Stimulated activated CD4-positive, alpha-beta T cell treated with anti-CD3 and anti-CD28 coated beads, Interleukin-1b, Interleukin-23, amount 100 ng/mL, for 1 hour (primary cell): ENCODE measurements around the gene FOXK1.

Source experiments
- DNase-seq, 2 donors: peaks; one replicate each; pipeline ENCODE4 v3.0.0-alpha.2; 2020; ENCODE audit warnings: low read depth in 2 of 2

Gene FOXK1

GRCh38 chr7:4722308-4722707 lies 40.2 kb downstream of the FOXK1 start:
- no peak for DNase-seq

- DNase-seq, result no peak
Measured at GRCh38 chr7:4722960-4723630, 41.0 kb downstream of the FOXK1 start.

- DNase-seq, result no peak
Measured at GRCh38 chr7:4724648-4725013, 42.5 kb downstream of the FOXK1 start.

- no peak for DNase-seq
Measured at GRCh38 chr7:4725014-4725849, 43.1 kb downstream of the FOXK1 start.

DNA sequence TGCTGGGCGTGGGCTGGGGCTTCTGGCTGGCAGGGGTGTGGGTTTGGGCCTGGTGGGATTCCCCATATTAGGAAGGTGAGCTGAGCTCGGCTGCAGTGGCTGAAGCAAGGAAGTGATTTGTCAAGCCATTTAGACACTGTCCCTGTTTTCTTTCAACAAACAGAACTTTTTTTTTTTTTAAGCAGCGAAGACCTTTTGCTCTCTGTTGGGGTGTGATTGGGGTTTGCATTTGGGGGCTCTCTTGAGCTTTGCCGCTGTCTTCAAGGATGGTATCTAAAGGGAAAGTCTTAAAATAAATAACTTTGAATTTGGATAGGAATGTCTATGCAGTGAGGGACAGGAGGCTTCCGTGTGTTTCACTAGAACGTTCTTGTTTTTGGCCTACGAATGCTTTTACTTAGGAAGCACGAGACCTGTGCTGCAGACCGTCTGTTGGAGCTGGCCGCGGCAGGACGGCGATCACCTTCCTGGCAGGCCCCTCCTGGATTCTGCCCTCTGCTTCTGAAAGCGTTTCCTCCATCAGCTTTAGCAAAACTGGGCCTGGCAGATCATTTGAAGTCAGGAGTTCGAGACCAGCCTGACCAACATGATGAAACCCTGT lies 43.9 kb downstream of the FOXK1 start:
- DNase-seq, result no peak

GRCh38 chr7:4726566-4726965 lies 44.5 kb downstream of the FOXK1 start:
- no peak for DNase-seq

DNA sequence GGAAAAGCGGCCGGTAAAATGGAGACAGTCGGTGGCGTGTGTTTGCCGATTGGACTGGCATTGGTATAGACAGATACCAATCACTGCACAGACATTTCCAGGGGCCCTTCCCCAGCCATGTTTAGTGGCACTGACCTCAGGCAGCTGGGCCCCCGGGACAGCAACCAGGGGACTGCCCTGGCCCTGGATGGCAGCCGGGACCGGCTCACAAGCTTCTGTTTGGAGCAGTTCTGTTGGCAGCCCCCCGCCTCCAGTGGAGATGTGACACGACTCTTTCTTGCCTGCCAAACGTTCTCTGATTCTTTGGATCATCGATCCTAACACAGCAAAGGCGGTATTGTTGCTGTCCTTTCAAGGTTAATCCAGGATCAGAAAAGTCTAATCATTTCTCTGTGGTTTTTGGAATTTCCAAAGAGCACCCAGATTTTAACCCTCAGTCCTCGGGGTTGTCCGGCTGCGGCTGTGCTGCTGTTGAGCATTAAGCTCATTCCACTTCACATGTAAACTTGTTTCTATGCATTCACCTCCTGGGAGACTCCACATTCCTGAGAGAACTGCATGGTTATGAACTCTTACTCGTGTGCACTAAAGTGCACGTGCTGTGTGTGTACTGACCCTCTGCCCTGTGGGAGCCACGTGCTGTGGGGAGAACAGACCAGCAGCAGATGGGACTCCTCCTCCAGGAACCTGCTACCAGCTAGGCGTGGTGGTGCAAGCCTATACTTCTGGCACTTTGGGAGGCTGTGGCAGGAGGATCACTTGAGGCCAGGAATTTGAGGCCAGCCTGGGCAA lies 46.0 kb downstream of the FOXK1 start:
- DNase-seq, result no peak

DNA sequence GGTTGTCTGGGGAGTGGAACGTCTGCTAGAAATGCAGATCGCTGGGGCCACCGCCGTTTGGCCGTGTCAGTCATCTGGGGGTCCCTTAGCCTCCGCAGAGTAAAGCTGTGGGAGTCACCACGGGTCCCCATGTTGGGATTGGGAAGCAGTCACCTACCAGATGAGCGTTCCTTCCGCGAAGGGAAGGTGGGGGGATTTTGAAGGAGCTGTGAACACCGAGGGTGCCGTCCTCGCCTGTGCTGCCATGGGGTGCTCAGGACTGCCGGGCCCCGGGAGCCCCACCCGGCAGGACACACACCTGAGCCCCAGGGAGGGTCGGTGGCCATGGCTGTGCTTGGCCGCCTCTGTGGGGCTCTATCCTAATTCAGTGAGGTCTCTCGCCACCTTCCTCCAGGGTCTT lies 47.2 kb downstream of the FOXK1 start:
- DNase-seq, result no peak

DNA sequence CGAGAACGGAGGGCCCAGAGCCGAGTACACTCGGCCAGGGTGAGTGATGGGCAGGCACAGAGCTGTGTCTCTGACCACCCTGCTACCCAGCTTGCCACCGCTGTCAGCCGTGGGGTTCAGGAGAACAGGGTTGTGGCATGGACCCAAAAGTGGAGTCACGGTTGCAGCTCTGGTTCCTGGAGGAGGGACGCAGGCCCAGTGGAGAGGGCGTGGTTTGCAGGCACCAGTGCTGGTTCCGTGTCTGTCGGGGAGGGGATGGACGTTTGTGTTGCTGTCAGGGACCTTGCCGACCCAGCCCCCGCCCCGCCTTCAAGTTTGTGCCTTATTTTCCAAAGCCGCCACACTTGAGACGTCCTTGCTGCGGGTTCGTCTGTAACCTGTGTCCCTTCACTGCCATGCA lies 48.2 kb downstream of the FOXK1 start:
- DNase-seq, result no peak

- DNase-seq, result no peak
Measured at GRCh38 chr7:4730971-4731370, 48.9 kb downstream of the FOXK1 start.

DNA sequence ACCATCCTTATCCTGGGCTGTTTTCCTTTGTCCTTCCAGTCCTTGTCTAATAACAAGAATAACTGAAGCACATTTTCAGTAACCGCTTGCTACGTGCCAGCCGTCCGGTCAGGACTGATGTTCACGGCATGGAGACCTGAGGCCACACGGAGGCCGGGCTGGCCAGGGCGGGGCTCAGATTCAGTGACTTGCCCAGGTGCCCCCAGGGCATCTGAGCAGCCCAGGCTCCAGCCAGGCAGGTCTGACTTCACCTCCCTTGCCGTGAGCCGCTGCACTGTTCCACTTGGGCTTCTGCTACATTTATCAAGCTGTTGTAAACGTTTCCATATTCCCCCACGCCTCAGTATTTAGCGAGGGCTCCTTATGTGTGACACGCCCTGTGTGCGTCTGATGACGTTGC lies 49.7 kb downstream of the FOXK1 start:
- no peak for DNase-seq

DNA sequence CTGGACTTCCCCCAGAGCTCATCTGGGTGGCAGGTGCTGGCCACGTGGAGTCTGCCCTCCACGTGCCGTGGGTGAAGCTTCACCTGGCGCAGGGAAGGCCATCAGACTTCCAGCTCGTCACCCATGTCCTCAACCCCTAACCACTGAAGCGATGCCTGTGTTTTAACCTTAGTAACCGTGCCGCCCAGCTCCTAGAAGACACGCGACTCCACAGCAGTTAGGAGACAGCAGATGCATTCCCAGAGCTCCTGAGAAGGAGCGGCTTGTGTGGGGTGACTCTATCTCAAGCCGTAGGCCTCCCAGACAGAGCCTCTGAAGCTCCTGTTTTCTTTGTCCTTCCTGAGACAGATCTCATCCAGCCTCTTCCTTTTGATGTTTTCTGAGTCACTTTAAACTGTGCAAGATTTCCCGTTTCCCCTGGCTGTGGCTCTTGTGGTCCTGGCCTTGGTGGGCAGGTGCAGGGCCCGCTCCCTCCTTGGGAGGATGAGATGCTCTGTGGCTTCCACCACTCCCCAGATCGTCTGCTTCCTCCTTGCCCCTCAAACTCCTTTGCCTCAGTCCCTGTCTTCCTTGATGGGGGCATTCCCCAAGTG lies 51.9 kb downstream of the FOXK1 start:
- DNase-seq, result no peak

DNA sequence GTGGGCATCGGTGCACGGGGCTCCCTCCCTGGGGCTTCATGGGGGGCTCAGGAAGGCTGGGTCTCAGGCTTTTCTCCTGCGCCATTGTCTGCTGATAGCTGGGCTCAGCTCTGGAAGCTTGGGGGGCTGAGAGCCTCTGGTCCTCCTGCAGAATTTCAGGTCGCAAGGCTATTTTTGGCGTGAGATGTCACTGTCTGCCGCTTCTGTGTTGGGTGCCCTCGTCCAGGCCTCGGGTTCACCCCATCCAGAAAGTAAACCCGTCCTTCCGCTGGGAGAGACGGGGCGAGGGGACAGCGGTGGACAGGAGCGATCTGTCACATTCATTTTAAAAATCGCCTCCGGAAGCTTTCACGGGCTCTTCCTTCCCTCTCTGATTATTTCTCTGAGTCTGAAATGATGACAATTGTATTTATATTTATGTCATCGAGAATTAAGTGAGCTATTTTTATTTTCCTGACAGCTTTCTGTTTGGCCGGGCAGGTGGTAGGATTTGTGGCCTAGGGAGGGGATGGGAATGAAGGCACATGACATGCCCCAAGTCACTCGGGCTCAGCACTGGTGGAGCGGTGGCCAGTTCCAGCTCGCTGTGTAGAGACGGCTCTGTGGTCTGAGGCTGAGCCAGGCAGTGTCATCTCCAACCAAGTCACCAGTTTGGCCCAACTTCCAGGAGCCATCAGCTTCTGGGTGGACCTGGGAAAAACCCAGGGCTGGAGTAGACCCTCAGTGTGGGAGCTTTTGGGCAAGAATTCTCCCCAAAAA lies 52.7 kb downstream of the FOXK1 start:
- DNase-seq, result no peak

DNA sequence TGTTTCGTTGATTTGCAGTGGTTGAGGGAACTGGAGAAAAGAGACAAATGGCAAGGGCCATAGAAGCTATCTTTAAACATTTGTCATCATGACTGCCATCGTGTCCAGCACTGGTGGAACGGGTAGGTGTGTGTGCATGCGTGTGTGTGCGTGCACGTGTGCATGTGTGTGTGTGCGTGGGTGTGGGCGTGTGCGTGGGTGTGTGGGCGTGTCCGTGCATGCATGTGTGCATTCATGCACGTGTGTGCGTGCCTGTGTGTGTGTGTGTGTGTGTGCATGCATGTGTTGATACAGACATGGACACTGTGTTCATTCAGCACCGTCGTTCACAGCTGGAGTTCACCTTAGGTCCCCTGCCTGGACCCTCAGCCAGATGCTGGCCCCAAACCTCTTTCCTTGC lies 55.2 kb downstream of the FOXK1 start:
- no peak for DNase-seq

DNA sequence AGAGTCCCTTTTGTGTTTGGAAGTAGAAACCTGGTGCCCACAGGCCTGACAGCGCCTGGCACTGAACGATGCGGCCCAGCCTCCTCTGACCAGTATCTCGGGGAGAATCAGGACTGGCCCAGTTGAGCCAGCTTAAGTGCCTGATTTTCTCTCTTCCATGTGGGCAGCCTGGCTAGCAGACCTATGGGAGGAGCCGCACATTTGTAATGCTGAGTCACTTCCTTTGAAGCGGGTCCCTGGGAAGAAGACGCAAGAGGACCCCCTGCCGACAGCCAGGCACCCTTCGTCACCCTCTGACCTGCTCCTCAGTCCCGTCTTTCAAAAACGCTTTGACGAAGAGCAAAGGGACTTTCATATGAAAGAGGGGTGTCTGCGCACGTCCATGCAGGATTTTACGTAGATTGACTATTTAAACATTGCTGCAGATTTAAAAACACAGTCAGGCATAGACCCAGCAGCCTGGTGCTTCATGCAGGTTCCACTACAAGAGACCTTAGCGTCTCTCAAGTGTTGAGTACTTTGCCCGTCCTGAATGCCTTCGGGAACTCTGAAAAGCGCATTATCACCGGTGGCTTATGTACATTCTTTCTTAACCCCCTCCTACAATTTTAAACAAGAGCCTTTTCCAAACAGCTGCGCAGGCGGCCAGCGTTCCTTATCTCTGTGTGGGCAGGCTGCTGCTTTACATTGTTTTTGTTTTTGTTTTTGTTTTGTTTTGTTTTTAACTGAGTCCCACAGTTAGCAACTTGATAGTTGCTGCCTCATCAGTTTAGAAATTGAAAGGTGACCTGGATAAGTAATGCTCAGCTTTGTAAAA lies 56.8 kb downstream of the FOXK1 start:
- DNase-seq, result no peak

DNA sequence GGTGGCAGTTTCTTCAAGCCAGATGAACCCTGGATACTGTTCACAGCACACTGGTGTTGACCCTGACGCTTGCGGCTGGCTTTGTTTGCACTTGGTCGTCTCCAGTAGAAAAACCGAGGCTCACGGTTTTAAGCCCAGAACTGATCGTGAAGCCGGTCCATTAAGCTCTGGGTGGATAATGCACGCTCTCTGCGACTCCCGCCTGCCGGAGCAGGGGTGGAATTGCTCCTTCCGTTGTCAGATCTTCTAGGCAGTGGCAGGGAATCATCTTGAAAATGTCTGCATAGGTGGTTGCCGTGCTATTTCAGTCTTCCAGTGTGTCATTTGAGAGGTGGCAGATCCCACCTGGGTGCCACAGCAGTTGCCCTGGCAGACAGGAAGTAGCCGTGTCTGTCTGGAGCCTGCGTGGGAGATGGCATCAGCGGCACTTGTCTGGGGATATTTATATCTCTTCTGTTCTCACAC lies 57.5 kb downstream of the FOXK1 start:
- DNase-seq, result peak in 1 of 2 donors; percentile 24

DNA sequence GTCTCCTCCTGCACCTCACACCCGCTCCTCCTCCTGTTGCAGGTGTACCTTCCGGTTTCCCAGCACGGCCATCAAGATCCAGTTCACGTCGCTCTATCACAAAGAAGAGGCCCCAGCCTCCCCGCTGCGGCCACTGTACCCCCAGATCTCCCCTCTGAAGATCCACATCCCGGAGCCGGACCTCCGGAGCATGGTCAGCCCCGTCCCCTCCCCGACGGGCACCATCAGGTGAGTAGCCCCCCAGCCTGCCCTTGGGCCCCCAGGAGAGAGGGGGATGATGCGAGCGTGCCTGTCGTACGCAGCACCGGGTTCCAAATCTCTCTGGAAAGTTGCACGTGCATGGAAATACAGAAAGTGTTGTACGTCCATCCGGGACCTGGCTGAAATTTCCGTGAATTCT lies 58.7 kb downstream of the FOXK1 start:
- no peak for DNase-seq

- no peak for DNase-seq
Measured at GRCh38 chr7:4742051-4742573, 60.0 kb downstream of the FOXK1 start.

DNA sequence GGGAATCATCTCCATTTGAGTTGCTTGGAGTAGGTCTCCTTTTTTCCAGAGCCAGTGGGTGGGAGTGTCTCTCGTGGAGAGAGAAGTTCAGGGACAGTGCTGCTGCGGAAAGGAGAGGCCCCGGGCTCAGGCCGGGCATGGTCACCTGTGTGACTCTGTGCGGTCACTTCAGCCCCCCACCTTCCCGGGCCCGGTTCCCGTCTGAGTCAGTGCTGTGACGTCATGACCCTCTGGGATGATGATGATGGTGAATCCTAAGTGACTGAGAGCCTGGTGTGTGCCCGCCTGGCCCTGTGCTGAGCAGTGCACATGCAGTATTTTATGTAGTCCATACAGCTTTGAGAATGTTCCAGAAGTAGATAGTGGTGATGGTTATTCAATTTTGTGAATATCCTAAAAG lies 60.8 kb downstream of the FOXK1 start:
- no peak for DNase-seq
